Liver (tissue), 9 donors: ENCODE results near the gene PPP1R11. TPM values are rescaled to one million over a fixed set of nuclear protein-coding genes. Genes with fewer than 3 reads are reported as not detected.

Experiments used
- DNase-seq: peaks from one replicate; pipeline ENCODE4 v3.0.0-alpha.2; 2017; ENCODE audit warnings: low spot score
- H3K27ac ChIP-seq, 2 donors: one replicate each; pipeline ENCODE4 v1.7.0; 2013; ENCODE audit warnings: inconsistent platforms in 2 of 2, low read length in 2 of 2, control low read depth in 1 of 2, low read depth in 1 of 2, mild to moderate bottlenecking in 1 of 2
- H3K27me3 ChIP-seq, 4 donors: one replicate each; pipeline versions ENCODE4 v1.6.1 to v1.7.0; 2013; ENCODE audit warnings: low read length in 3 of 4, inconsistent platforms in 1 of 4, mild to moderate bottlenecking in 1 of 4, moderate library complexity in 1 of 4; ENCODE audit not compliant: control insufficient read depth in 4 of 4, insufficient read depth in 4 of 4
- H3K36me3 ChIP-seq, 4 donors: one replicate each; pipeline versions ENCODE4 v1.6.1 to v1.7.0; 2013; ENCODE audit warnings: low read length in 3 of 4, mild to moderate bottlenecking in 3 of 4, low read depth in 1 of 4, moderate library complexity in 1 of 4; ENCODE audit not compliant: control insufficient read depth in 4 of 4, insufficient read depth in 3 of 4
- H3K4me1 ChIP-seq, 4 donors: one replicate each; pipeline versions ENCODE4 v1.6.1 to v1.7.0; 2013; ENCODE audit warnings: low read length in 3 of 4, mild to moderate bottlenecking in 3 of 4, moderate library complexity in 1 of 4; ENCODE audit not compliant: control insufficient read depth in 4 of 4, insufficient read depth in 4 of 4
- H3K4me3 ChIP-seq, 3 donors: one replicate each; pipeline versions ENCODE4 v1.6.1 to v1.7.0; 2013; ENCODE audit warnings: low read length in 3 of 3, control low read depth in 1 of 3, low read depth in 1 of 3, mild to moderate bottlenecking in 1 of 3
- H3K9ac ChIP-seq, 2 donors: one replicate each; pipeline ENCODE4 v1.7.0; 2013; ENCODE audit warnings: low read length in 2 of 2, mild to moderate bottlenecking in 2 of 2, moderate library complexity in 2 of 2, control low read depth in 1 of 2, low read depth in 1 of 2
- H3K9me3 ChIP-seq, 4 donors: one replicate each; pipeline versions ENCODE4 v1.6.1 to v1.7.0; 2013; ENCODE audit warnings: low read length in 3 of 4; ENCODE audit not compliant: control insufficient read depth in 4 of 4
- ATF3 ChIP-seq: IDR thresholded peaks from 2 replicates; pipeline ENCODE4 v1.6.1; 2016; ENCODE audit warnings: antibody characterized with exemption
- FOXA2 ChIP-seq: IDR thresholded peaks from 2 replicates; pipeline ENCODE4 v1.6.1; 2016; ENCODE audit warnings: antibody characterized with exemption
- GABPA ChIP-seq, 2 donors: IDR thresholded peaks in 1 of 2; conservative IDR thresholded peaks in 1 of 2; 2 replicates each; pipeline ENCODE4 v1.6.1; 2016; ENCODE audit warnings: antibody characterized with exemption in 2 of 2, mild to moderate bottlenecking in 1 of 2, moderate library complexity in 1 of 2
- HNF4G ChIP-seq: IDR thresholded peaks from 2 replicates; pipeline ENCODE4 v1.6.1; 2016; ENCODE audit warnings: antibody characterized with exemption
- JUND ChIP-seq, 2 donors: IDR thresholded peaks; 2 replicates each; pipeline ENCODE4 v1.6.1; 2016; ENCODE audit warnings: antibody characterized with exemption in 2 of 2
- MAX ChIP-seq: IDR thresholded peaks from 2 replicates; pipeline ENCODE4 v1.6.1; 2016; ENCODE audit warnings: antibody characterized with exemption
- RAD21 ChIP-seq, 2 donors: IDR thresholded peaks; 2 replicates each; pipeline ENCODE4 v1.6.1; 2016; ENCODE audit warnings: antibody characterized with exemption in 2 of 2, mild to moderate bottlenecking in 2 of 2
- SP1 ChIP-seq: IDR thresholded peaks from 2 replicates; pipeline ENCODE4 v1.6.1; 2018; ENCODE audit warnings: antibody characterized with exemption, mild to moderate bottlenecking
- TAF1 ChIP-seq: conservative IDR thresholded peaks from 2 replicates; pipeline ENCODE4 v1.6.1; 2016; ENCODE audit warnings: antibody characterized with exemption, mild to moderate bottlenecking
- YY1 ChIP-seq: IDR thresholded peaks from 2 replicates; pipeline ENCODE4 v1.6.1; 2016; ENCODE audit warnings: antibody characterized with exemption, mild to moderate bottlenecking
- ZBTB33 ChIP-seq: IDR thresholded peaks from 2 replicates; pipeline ENCODE4 v1.6.1; 2016; ENCODE audit warnings: antibody characterized with exemption
- WGBS: extraction: QIAGEN DNeasy Blood & Tissue Kit; methylation state at CpG from one replicate; pipeline ENCODE4 v1.1.7; 2013; 5-methylcytosine and 5-hydroxymethylcytosine counted together
- polyA plus RNA-seq, 2 donors: library from polyadenylated mRNA; stranded (reverse) in 1 of 2; unstranded in 1 of 2; fragments of 200-250 nt in 1 of 2; fragments of >200 nt in 1 of 2; fragmentation: Nextera tagmentation in 1 of 2; extraction: Ambion mirVana in 1 of 2; gene quantifications; one replicate each; pipeline versions ENCODE4 v1.2.1 to v1.2.3, GENCODE V29; 2013 to 2015
- total RNA-seq, 2 donors: library from RNA; depleted of rRNA; stranded (reverse); fragments of >200 nt; gene quantifications; one replicate each; pipeline ENCODE4 v1.2.3, GENCODE V29; 2014
- TF ChIP-seq, protein P1 (sequence below): IDR thresholded peaks from 2 replicates; pipeline ENCODE4 v1.6.1; 2016; ENCODE audit warnings: antibody characterized with exemption, mild to moderate bottlenecking
- donor health status: healthy.
- donor health status: healthy.
- donor health status: healthy.
- donor health status: healthy.
- donor health status: healthy.

Gene PPP1R11
- total and polyA plus RNA-seq, 4 donors = 7.8 to 30.9 (median 19.5) TPM

GRCh38 chr6:30096829-30097228 lies 29.8 kb downstream of the PPP1R11 start (continued):
- TF ChIP-seq, protein P1, sequence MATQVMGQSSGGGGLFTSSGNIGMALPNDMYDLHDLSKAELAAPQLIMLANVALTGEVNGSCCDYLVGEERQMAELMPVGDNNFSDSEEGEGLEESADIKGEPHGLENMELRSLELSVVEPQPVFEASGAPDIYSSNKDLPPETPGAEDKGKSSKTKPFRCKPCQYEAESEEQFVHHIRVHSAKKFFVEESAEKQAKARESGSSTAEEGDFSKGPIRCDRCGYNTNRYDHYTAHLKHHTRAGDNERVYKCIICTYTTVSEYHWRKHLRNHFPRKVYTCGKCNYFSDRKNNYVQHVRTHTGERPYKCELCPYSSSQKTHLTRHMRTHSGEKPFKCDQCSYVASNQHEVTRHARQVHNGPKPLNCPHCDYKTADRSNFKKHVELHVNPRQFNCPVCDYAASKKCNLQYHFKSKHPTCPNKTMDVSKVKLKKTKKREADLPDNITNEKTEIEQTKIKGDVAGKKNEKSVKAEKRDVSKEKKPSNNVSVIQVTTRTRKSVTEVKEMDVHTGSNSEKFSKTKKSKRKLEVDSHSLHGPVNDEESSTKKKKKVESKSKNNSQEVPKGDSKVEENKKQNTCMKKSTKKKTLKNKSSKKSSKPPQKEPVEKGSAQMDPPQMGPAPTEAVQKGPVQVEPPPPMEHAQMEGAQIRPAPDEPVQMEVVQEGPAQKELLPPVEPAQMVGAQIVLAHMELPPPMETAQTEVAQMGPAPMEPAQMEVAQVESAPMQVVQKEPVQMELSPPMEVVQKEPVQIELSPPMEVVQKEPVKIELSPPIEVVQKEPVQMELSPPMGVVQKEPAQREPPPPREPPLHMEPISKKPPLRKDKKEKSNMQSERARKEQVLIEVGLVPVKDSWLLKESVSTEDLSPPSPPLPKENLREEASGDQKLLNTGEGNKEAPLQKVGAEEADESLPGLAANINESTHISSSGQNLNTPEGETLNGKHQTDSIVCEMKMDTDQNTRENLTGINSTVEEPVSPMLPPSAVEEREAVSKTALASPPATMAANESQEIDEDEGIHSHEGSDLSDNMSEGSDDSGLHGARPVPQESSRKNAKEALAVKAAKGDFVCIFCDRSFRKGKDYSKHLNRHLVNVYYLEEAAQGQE = no peak
- no peak for TF ChIP-seq MAX

DNA sequence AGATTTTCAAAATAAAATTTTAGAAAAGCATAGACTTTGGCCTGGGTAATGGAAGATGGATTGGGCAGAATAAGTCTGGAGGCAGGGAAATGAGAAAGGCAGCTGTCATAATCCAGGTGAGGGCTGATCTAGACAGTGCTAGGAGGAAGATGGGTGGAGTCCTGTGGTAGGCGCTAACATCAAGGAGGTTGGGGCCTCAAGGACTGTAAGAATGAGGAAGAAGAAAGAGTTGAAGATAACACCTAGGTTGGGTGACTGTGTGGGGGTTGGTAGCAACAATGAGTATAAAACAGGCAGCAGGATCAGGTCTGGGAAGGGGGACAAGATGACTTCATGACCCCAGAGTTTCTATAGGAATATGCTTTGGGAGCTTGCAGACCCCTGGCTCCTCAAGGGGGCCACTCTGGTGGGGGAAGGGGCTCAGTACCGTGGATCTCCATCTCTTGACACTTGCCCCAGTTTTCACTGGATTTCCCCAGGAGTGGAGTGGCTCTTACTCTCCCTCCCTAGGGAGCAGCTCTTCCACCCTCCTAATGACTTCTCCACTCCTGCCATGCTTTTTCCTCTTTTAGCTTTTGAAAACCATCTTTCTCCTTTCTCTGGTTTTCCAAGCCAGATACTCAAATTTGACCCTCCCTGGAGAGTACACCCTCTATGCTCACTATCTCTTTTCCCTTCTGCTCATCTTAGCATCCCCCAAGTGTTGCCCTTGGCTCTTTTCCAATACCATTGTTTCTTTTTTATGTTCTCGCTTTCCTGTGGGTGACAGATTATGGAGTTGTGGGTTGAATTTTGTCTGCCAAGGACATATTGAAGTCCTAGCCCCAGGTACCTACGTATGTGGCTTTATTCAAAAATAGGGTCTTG lies 31.1 kb downstream of the PPP1R11 start:
- WGBS = 67% methylated on average over 4 of the region's 4 CpGs

More for the DNA sequence above, 31.1 kb downstream of the PPP1R11 start:
- no peaks in the 10 kb centered on the region for H3K9me3 ChIP-seq
- no peaks in the 10 kb centered on the region for H3K36me3 ChIP-seq
- TF ChIP-seq ZBTB33 = no peak
- TF ChIP-seq RAD21 (IDR thresholded peaks at IDR 0.05) = no peak
- TF ChIP-seq, protein P1 = no peak
- no peak for TF ChIP-seq SP1
- no peak for TF ChIP-seq TAF1
- TF ChIP-seq JUND (IDR thresholded peaks at IDR 0.05) = no peak
- TF ChIP-seq HNF4G = no peak
- no peak for TF ChIP-seq YY1
- no peak for TF ChIP-seq FOXA2
- no peak for TF ChIP-seq GABPA (IDR thresholded peaks at IDR 0.05 in 1 of 2, conservative IDR thresholded peaks at IDR 0.05 in 1 of 2)
- no peak for TF ChIP-seq ATF3
- H3K27ac ChIP-seq = no peak overlapping the region
- H3K4me1 ChIP-seq = peaks cover 8 to 29% (median 22%) of the 10 kb centered on the region in 4 donors
- DNase-seq = no peak
- H3K9ac ChIP-seq = no peak overlapping the region
- H3K4me3 ChIP-seq = no peak overlapping the region
- H3K27me3 ChIP-seq = peaks cover 0 to 7% (median 4%) of the 10 kb centered on the region in 4 donors
